Measurements from ENCODE around the gene PRSS27.

PRSS27 gene

GRCh38 chr16:2761886-2762583 is 42.0 kb upstream of the PRSS27 start:
- H3K4me3 ChIP-seq (ENCODE audit: low read depth, low read length), result no peak overlapping the region
- no peak for DNase-seq (ENCODE audit: low read depth, low spot score)
- POLR2A ChIA-PET, result interaction anchor here (1.2 kb wide), 1 partner anchor 9 kb away, joined by 4 read pairs; the partner anchor contains the start of gene SRRM2
- TF ChIP-seq CTCF (IDR thresholded peaks at IDR 0.05; ENCODE audit: insufficient read depth, low read length, missing control alignments), result no peak
- CTCF ChIA-PET, result no interaction called here

DNA sequence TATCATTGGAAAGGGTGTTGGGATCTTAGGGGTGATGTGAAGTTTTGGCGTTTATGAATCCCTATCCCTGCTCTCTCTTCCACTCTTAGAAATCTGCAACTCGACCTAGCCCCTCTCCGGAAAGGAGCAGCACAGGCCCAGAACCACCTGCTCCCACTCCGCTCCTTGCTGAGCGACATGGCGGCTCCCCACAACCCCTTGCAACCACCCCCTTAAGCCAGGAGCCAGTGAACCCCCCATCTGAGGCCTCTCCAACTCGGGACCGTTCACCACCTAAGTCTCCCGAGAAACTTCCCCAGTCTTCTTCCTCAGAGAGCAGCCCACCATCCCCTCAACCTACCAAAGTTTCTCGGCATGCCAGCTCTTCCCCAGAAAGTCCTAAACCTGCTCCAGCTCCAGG is 41.4 kb upstream of the PRSS27 start:
- TF ChIP-seq CTCF (IDR thresholded peaks at IDR 0.05; ENCODE audit: insufficient read depth, low read length, missing control alignments), result no peak
- no peak for DNase-seq (ENCODE audit: low read depth, low spot score)
- no peak overlapping the region for H3K4me3 ChIP-seq (ENCODE audit: low read depth, low read length)
- POLR2A ChIA-PET, result no interaction called here
- CTCF ChIA-PET, result no interaction called here

DNA sequence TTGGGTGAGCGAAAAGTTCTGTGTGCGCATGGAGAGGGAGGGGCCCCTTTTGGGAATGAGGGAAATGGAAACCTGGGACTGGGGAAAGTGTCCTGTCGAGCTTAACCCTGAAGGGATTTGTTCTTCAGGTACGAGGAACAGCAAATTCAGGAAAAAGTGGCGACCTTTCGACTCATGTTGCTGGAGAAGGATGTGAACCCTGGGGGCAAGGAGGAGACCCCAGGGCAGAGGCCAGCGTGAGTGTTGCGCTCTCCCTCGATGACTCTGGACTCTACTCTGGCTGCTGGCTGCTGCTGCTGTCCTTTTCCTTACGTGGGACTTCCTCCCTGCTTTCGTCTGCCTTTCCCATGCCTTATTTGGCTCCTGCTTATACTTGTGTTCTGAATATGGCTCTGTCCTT is 37.3 kb upstream of the PRSS27 start:
- ChIA-PET CTCF (interaction anchor here (0.7 kb wide), 1 partner anchor 9 kb away, joined by 3 read pairs; no protein-coding TSS in a partner anchor), POLR2A (interaction anchor here (1.0 kb wide), 1 partner anchor 10 kb away, joined by 5 read pairs; no protein-coding TSS in a partner anchor)
- no peak for TF ChIP-seq CTCF (IDR thresholded peaks at IDR 0.05; ENCODE audit: insufficient read depth, low read length, missing control alignments)
- no peak overlapping the region for H3K4me3 ChIP-seq (ENCODE audit: low read depth, low read length)
- DNase-seq (ENCODE audit: low read depth, low spot score), result no peak

DNA sequence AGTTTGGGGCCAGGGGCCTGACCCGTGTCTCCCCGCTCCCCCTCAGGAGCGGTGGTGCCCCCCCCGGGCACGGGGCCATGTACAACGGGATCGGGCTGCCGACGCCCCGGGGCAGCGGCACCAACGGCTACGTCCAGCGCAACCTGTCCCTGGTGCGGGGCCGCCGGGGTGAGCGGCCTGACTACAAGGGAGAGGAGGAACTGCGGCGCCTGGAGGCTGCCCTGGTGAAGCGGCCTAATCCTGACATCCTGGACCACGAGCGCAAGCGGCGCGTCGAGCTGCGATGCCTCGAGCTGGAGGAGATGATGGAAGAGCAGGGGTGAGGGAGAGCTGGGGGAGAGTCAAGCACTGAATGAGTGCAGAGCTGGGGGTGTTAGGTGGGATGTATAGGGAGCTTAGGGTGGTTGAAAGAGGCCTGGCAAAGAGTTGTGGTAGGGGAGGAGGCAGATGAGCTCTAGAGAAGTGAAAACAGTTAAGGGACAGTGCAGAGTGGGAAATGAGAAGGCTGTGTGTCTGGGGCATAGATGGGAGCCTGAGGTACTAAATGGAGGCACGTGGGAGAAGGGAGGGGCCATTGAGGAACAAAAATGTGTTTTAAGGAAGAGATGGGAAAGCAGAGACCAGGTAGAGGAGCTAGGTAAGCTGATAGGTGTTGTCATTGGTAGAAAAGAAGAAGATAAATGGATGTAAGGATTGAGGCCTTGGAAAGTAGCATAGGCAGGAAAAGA is 36.4 kb upstream of the PRSS27 start:
- H3K4me3 ChIP-seq (ENCODE audit: low read depth, low read length), result no peak overlapping the region
- ChIA-PET POLR2A (interaction anchor here (0.8 kb wide), 1 partner anchor 18 kb away, joined by 3 read pairs; no protein-coding TSS in a partner anchor), CTCF (interaction anchor here (0.8 kb wide), 1 partner anchor 11 kb away, joined by 3 read pairs; no protein-coding TSS in a partner anchor)
- no peak for DNase-seq (ENCODE audit: low read depth, low spot score)
- TF ChIP-seq CTCF (IDR thresholded peaks at IDR 0.05; ENCODE audit: insufficient read depth, low read length, missing control alignments), result no peak

GRCh38 chr16:2755158-2755557 is 35.1 kb upstream of the PRSS27 start:
- CTCF ChIA-PET, result interaction anchor here (1.0 kb wide), 1 partner anchor 84 kb away, joined by 3 read pairs; no protein-coding TSS in a partner anchor
- POLR2A ChIA-PET, result no interaction called here
- DNase-seq (ENCODE audit: low read depth, low spot score), result no peak
- TF ChIP-seq CTCF (IDR thresholded peaks at IDR 0.05; ENCODE audit: insufficient read depth, low read length, missing control alignments), result no peak
- H3K4me3 ChIP-seq (ENCODE audit: low read depth, low read length), result peak overlapping the region; percentile 32

GRCh38 chr16:2753733-2754020 is 33.7 kb upstream of the PRSS27 start:
- POLR2A ChIA-PET, result interaction anchor here (0.6 to 2.1 kb wide), 5 partner anchors 18 to 114 kb away, joined by 3 to 12 read pairs (median 6); partner anchors contain the start of gene ELOB
- DNase-seq (ENCODE audit: low read depth, low spot score), result no peak
- H3K4me3 ChIP-seq (ENCODE audit: low read depth, low read length), result peak overlapping the region; percentile 81
- CTCF ChIA-PET, result interaction anchor here (0.9 to 3.2 kb wide), 3 partner anchors 115 to 210 kb away, joined by 3 to 10 read pairs (median 6); no protein-coding TSS in a partner anchor
- no peak for TF ChIP-seq CTCF (IDR thresholded peaks at IDR 0.05; ENCODE audit: insufficient read depth, low read length, missing control alignments)

All from AG04449 (cell line).